ENCODE results near the gene MED13L.

DNA sequence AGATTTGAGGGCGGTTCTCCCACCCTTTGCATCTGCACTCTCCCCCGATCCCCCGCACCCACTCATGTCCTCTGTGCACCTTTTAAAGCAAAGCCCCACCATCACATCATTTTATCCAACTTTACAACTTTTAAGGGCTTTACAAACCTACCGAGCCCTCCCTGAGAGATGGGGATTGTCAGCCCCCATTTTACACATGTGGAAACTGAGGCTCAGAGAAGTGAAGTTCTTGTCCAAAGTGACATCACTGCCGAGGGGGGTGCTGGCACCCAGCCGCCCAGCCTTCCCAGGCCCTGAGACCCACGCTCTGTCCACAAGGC lies 334.2 kb downstream of the MED13L start:
- TF ChIP-seq, protein P1, sequence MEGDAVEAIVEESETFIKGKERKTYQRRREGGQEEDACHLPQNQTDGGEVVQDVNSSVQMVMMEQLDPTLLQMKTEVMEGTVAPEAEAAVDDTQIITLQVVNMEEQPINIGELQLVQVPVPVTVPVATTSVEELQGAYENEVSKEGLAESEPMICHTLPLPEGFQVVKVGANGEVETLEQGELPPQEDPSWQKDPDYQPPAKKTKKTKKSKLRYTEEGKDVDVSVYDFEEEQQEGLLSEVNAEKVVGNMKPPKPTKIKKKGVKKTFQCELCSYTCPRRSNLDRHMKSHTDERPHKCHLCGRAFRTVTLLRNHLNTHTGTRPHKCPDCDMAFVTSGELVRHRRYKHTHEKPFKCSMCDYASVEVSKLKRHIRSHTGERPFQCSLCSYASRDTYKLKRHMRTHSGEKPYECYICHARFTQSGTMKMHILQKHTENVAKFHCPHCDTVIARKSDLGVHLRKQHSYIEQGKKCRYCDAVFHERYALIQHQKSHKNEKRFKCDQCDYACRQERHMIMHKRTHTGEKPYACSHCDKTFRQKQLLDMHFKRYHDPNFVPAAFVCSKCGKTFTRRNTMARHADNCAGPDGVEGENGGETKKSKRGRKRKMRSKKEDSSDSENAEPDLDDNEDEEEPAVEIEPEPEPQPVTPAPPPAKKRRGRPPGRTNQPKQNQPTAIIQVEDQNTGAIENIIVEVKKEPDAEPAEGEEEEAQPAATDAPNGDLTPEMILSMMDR (IDR thresholded peaks at IDR 0.05), result no peak
- no peak for TF ChIP-seq POLR2A (IDR thresholded peaks at IDR 0.05)
- no peak for TF ChIP-seq POLR2AphosphoS5 (IDR thresholded peaks at IDR 0.05)

All from breast epithelium (tissue), 3 donors.